H9 (cell line): ENCODE measurements around the gene TRERF1. TPM values are rescaled to one million over a fixed set of nuclear protein-coding genes. Genes with fewer than 3 reads are reported as not detected.

Experiments
- DNase-seq: peaks from one replicate; pipeline ENCODE4 v3.0.0-alpha.2; 2017
- H2AFZ ChIP-seq: one replicate; pipeline ENCODE4 v1.6.1; 2013; ENCODE audit warnings: mild to moderate bottlenecking, low read length, control low read depth, moderate library complexity
- H2AK5ac ChIP-seq: 2 replicates; pipeline ENCODE4 v1.6.1; 2013; ENCODE audit warnings: low read length, control low read depth, mixed read lengths; ENCODE audit not compliant: insufficient read length
- H2BK120ac ChIP-seq: one replicate; pipeline ENCODE4 v1.6.1; 2013; ENCODE audit warnings: low read depth, mild to moderate bottlenecking, low read length, control low read depth, inconsistent platforms; ENCODE audit not compliant: poor library complexity, severe bottlenecking
- H2BK12ac ChIP-seq: 2 replicates; pipeline ENCODE4 v1.6.1; 2013; ENCODE audit warnings: low read length, control low read depth, mixed read lengths, low read depth; ENCODE audit not compliant: insufficient read length
- H2BK15ac ChIP-seq: 2 replicates; pipeline ENCODE4 v1.6.1; 2013; ENCODE audit warnings: low read depth, low read length, control low read depth
- H2BK20ac ChIP-seq: one replicate; pipeline ENCODE4 v1.6.1; 2013; ENCODE audit warnings: low read depth, mild to moderate bottlenecking, low read length, control low read depth, inconsistent platforms; ENCODE audit not compliant: poor library complexity, severe bottlenecking
- H2BK5ac ChIP-seq: 2 replicates; pipeline ENCODE4 v1.6.1; 2013; ENCODE audit warnings: low read length, control low read depth, mixed read lengths; ENCODE audit not compliant: insufficient read length
- H3K14ac ChIP-seq: 2 replicates; pipeline ENCODE4 v1.6.1; 2013; ENCODE audit warnings: low read length, control low read depth; ENCODE audit not compliant: insufficient read depth
- H3K18ac ChIP-seq: 2 replicates; pipeline ENCODE4 v1.6.1; 2013; ENCODE audit warnings: low read depth, mild to moderate bottlenecking, mixed read lengths, low read length, control low read depth; ENCODE audit not compliant: insufficient read length
- H3K23ac ChIP-seq: 2 replicates; pipeline ENCODE4 v1.6.1; 2013; ENCODE audit warnings: low read length, control low read depth, mixed read lengths, low read depth; ENCODE audit not compliant: insufficient read length
- H3K23me2 ChIP-seq: 2 replicates; pipeline ENCODE4 v1.6.1; 2013; ENCODE audit warnings: low read depth, mild to moderate bottlenecking, mixed read lengths, low read length, control low read depth; ENCODE audit not compliant: insufficient read length, poor library complexity, severe bottlenecking
- H3K27ac ChIP-seq: 2 replicates; pipeline ENCODE4 v1.5.1; 2013; ENCODE audit warnings: low read length, control low read depth, mixed read lengths, low read depth; ENCODE audit not compliant: insufficient read length
- H3K27me3 ChIP-seq: 2 replicates; pipeline ENCODE4 v1.6.1; 2013; ENCODE audit warnings: low read length, control low read depth, inconsistent platforms; ENCODE audit not compliant: insufficient read depth
- H3K4ac ChIP-seq: 2 replicates; pipeline ENCODE4 v1.6.1; 2013; ENCODE audit warnings: low read depth, mild to moderate bottlenecking, control low read depth, inconsistent platforms, low read length, moderate library complexity
- H3K4me1 ChIP-seq: 2 replicates; pipeline ENCODE4 v1.6.1; 2013; ENCODE audit warnings: low read length, control low read depth, inconsistent platforms; ENCODE audit not compliant: insufficient read depth
- H3K4me2 ChIP-seq: 2 replicates; pipeline ENCODE4 v1.6.1; 2013; ENCODE audit warnings: low read length, control low read depth, mixed read lengths; ENCODE audit not compliant: insufficient read length, insufficient read depth
- H3K56ac ChIP-seq: 2 replicates; pipeline ENCODE4 v1.6.1; 2013; ENCODE audit warnings: low read depth, mild to moderate bottlenecking, mixed read lengths, low read length, control low read depth; ENCODE audit not compliant: insufficient read length
- H3K79me1 ChIP-seq: 2 replicates; pipeline ENCODE4 v1.6.1; 2013; ENCODE audit warnings: low read depth, mild to moderate bottlenecking, moderate library complexity, low read length, control low read depth, inconsistent platforms; ENCODE audit not compliant: insufficient read depth, poor library complexity, severe bottlenecking
- H3K79me2 ChIP-seq: 2 replicates; pipeline ENCODE4 v1.6.1; 2013; ENCODE audit warnings: low read length, control low read depth, inconsistent platforms; ENCODE audit not compliant: insufficient read depth
- H3K9ac ChIP-seq: 2 replicates; pipeline ENCODE4 v1.6.1; 2013; ENCODE audit warnings: low read length, control low read depth, mixed read lengths; ENCODE audit not compliant: insufficient read length; ENCODE audit errors: extremely low read depth
- H3K9me3 ChIP-seq: one replicate; pipeline ENCODE4 v1.6.1; 2013; ENCODE audit warnings: low read depth, low read length, inconsistent platforms; ENCODE audit not compliant: control insufficient read depth
- H3T11ph ChIP-seq: one replicate; pipeline ENCODE4 v1.6.1; 2013; ENCODE audit warnings: mild to moderate bottlenecking, low read length, control low read depth, inconsistent platforms
- H4K20me1 ChIP-seq: one replicate; pipeline ENCODE4 v1.6.1; 2013; ENCODE audit not compliant: control insufficient read depth, insufficient read length, insufficient read depth
- H4K5ac ChIP-seq: 2 replicates; pipeline ENCODE4 v1.6.1; 2013; ENCODE audit warnings: low read depth, mild to moderate bottlenecking, mixed read lengths, low read length, control low read depth; ENCODE audit not compliant: insufficient read length
- H4K8ac ChIP-seq: replicated peaks from 2 replicates; pipeline ENCODE4 v1.6.1; 2013; ENCODE audit warnings: low read length, control low read depth, mixed read lengths, low read depth; ENCODE audit not compliant: insufficient read length
- H4K91ac ChIP-seq: 2 replicates; pipeline ENCODE4 v1.6.1; 2013; ENCODE audit warnings: low read depth, mild to moderate bottlenecking, moderate library complexity, mixed read lengths, low read length, control low read depth; ENCODE audit not compliant: insufficient read length
- H3K27ac Mint-ChIP-seq, 3 experiments: 2 replicates in 2 of 3; 3 replicates in 1 of 3; pipeline ENCODE4 v1.8.0; 2020 to 2021; ENCODE audit warnings: mixed read lengths in 3 of 3, mild to moderate bottlenecking in 1 of 3, moderate library complexity in 1 of 3
- H3K27me3 Mint-ChIP-seq: 2 replicates; pipeline ENCODE4 v1.8.0; 2021; ENCODE audit warnings: low read depth, mild to moderate bottlenecking, moderate library complexity, mixed read lengths
- H3K36me3 Mint-ChIP-seq, 3 experiments: 2 replicates in 2 of 3; 3 replicates in 1 of 3; pipeline ENCODE4 v1.8.0; 2020 to 2021; ENCODE audit warnings: low read depth in 3 of 3, mixed read lengths in 3 of 3; ENCODE audit not compliant: insufficient read depth in 1 of 3
- H3K4me1 Mint-ChIP-seq, 2 experiments: 2 replicates each; pipeline ENCODE4 v1.8.0; 2020; ENCODE audit warnings: mixed read lengths in 2 of 2
- H3K4me3 Mint-ChIP-seq, 2 experiments: 2 replicates in 1 of 2; 3 replicates in 1 of 2; pipeline ENCODE4 v1.8.0; 2020 to 2021; ENCODE audit warnings: mild to moderate bottlenecking in 2 of 2, mixed read lengths in 2 of 2, moderate library complexity in 1 of 2
- H3K9me3 Mint-ChIP-seq, 2 experiments: 2 replicates in 1 of 2; 3 replicates in 1 of 2; pipeline ENCODE4 v1.8.0; 2020; ENCODE audit warnings: mild to moderate bottlenecking in 2 of 2, mixed read lengths in 2 of 2, moderate library complexity in 1 of 2
- WGBS: extraction: QIAGEN DNeasy Blood & Tissue Kit; methylation state at CpG from one replicate; pipeline ENCODE4 v1.1.7; 2013; ENCODE audit warnings: missing lambda C conversion rate, low lambda C conversion rate, mixed read lengths; ENCODE audit not compliant: insufficient read length; ENCODE audit errors: extremely low coverage; 5-methylcytosine and 5-hydroxymethylcytosine counted together
- total RNA-seq: library from RNA; stranded (reverse); gene quantifications from 2 replicates; pipeline ENCODE4 v1.2.1, GENCODE V29; 2021
- TF ChIP-seq, protein P1 (sequence below): fragments of 200-600 bp; sonication (generic); conservative IDR thresholded peaks from 3 replicates; pipeline ENCODE4 v1.8.0; 2021; ENCODE audit warnings: antibody characterized with exemption, mild to moderate bottlenecking

TRERF1 gene
- total RNA-seq, 1 experiment from 2014 or later = 19.7 TPM

DNA sequence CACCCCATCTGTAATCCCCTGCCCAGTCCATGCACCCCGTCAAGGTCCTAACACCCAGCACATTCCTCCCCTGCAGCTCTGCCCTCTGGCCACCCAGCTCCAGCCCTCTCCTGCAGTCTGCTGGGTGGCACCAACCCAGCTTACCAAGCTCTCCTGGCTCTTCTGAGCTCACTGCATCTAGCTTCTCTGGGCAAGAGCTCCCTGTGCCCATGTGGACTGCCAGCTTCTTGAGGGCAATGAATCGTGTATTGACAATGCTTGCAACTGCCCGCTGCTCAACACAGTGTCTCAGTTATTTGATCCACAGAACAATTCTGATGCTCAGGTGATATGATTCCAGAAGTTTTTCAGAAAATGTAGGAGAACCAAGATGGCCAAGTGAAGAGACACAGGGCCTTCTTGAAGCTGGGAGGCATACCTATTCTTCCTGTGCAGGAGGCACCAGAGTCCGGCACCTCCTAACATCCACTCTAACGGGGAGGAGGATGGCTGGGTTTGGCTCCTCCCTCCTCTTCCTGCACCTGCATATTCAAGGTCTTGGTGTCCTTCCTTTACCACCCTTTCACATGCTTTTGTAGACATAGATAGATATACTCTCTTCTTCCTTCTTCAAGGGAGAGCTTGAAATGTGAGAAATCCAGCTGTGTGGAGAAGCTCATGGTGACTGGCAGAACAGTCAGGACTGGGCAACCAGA lies 85.6 kb downstream of the TRERF1 start:
- Mint-ChIP-seq H3K27ac (no peak overlapping the region; a peak in 1 of 7 replicates), H3K4me1 (peaks cover 19 to 20% of the 10 kb centered on the region in 2 experiments), H3K4me3 (no peak overlapping the region), H3K36me3 (peaks cover 9 to 27% (median 13%) of the 10 kb centered on the region in 3 experiments), H3K9me3 (no peaks in the 10 kb centered on the region; a peak in 1 of 5 replicates), H3K27me3 (no peaks in the 10 kb centered on the region)
- Histone ChIP-seq H3K14ac (no peak overlapping the region), H4K8ac (no peak overlapping the region), H4K91ac (no peak overlapping the region), H3K4ac (no peak overlapping the region), H3K79me2 (no peaks in the 10 kb centered on the region; the same call in 1 of the 2 replicates), H2AK5ac (no peak overlapping the region), H4K20me1 (no peaks in the 10 kb centered on the region), H2BK5ac (no peak overlapping the region), H3K9ac (no peak overlapping the region), H3K23me2 (no peaks in the 10 kb centered on the region), H3K27ac (no peak overlapping the region), H3K56ac (no peak overlapping the region), H2BK15ac (no peak overlapping the region), H4K5ac (no peak overlapping the region), H3K4me1 (no peaks in the 10 kb centered on the region), H2BK20ac (no peak overlapping the region), H3K18ac (no peak overlapping the region), H3K9me3 (no peaks in the 10 kb centered on the region), H3K79me1 (peaks cover 8% of the 10 kb centered on the region), H2BK12ac (no peak overlapping the region), H2AFZ (no peak overlapping the region), H3K23ac (no peak overlapping the region), H3K4me2 (no peak overlapping the region), H3K27me3 (no peaks in the 10 kb centered on the region), H3T11ph (no peak overlapping the region), H2BK120ac (no peak overlapping the region)
- no peak for DNase-seq
- WGBS = no CpG with 5 or more reads among the region's 5 CpGs
- TF ChIP-seq, protein P1, sequence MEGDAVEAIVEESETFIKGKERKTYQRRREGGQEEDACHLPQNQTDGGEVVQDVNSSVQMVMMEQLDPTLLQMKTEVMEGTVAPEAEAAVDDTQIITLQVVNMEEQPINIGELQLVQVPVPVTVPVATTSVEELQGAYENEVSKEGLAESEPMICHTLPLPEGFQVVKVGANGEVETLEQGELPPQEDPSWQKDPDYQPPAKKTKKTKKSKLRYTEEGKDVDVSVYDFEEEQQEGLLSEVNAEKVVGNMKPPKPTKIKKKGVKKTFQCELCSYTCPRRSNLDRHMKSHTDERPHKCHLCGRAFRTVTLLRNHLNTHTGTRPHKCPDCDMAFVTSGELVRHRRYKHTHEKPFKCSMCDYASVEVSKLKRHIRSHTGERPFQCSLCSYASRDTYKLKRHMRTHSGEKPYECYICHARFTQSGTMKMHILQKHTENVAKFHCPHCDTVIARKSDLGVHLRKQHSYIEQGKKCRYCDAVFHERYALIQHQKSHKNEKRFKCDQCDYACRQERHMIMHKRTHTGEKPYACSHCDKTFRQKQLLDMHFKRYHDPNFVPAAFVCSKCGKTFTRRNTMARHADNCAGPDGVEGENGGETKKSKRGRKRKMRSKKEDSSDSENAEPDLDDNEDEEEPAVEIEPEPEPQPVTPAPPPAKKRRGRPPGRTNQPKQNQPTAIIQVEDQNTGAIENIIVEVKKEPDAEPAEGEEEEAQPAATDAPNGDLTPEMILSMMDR = no peak
